RPMI7951 (cell line): ENCODE measurements around the gene CYP4B1. TPM values are rescaled to one million over a fixed set of nuclear protein-coding genes. Genes with fewer than 3 reads are reported as not detected.
"Not testable (repeated sequence)": the region's sequence is repeated elsewhere in the genome, so short reads cannot be mapped to it uniquely, and the experiment has no call there.

Source experiments
- DNase-seq: peaks from one replicate; pipeline ENCODE4 v3.0.0-alpha.2; 2012; ENCODE audit warnings: low read depth
- total RNA-seq: library from RNA; depleted of rRNA; stranded (reverse); fragments of >200 nt; shearing (Covaris generic); gene quantifications from 2 replicates; pipeline ENCODE4 v1.2.3, GENCODE V29; 2014; rRNA removed

Gene CYP4B1
- total RNA-seq, result not detected in 2 replicates

GRCh38 chr1:46798810-46799209 lies at the start of gene CYP4B1:
CYP4B1 (plus strand) TSS chr1:46799046; CDS start chr1:46799082, 36 bp downstream.
- DNase-seq, result no peak

GRCh38 chr1:46749404-46749803 lies 49.4 kb upstream of the CYP4B1 start:
- DNase-seq, result peak; percentile 61

- DNase-seq, result peak; percentile 11
Measured at GRCh38 chr1:46749921-46750404, 48.9 kb upstream of the CYP4B1 start.

GRCh38 chr1:46753985-46754384 lies 44.9 kb upstream of the CYP4B1 start:
- DNase-seq, result no peak

- not testable (repeated sequence) for DNase-seq
Measured at GRCh38 chr1:46754707-46755106, 44.1 kb upstream of the CYP4B1 start.

GRCh38 chr1:46755121-46755520 lies 43.7 kb upstream of the CYP4B1 start:
- no peak for DNase-seq

- no peak for DNase-seq
Measured at GRCh38 chr1:46757247-46757955, 41.4 kb upstream of the CYP4B1 start.

- DNase-seq, result no peak
Measured at GRCh38 chr1:46757956-46758528, 40.8 kb upstream of the CYP4B1 start.

GRCh38 chr1:46760558-46761166 lies 38.2 kb upstream of the CYP4B1 start:
- no peak for DNase-seq

- DNase-seq, result no peak
Measured at GRCh38 chr1:46761740-46762139, 37.1 kb upstream of the CYP4B1 start.

- no peak for DNase-seq
Measured at GRCh38 chr1:46764402-46764801, 34.4 kb upstream of the CYP4B1 start.

GRCh38 chr1:46767649-46768282 lies 31.1 kb upstream of the CYP4B1 start:
- DNase-seq, result no peak

- no peak for DNase-seq
Measured at GRCh38 chr1:46768445-46768844, 30.4 kb upstream of the CYP4B1 start.

- no peak for DNase-seq
Measured at GRCh38 chr1:46769028-46769740, 29.7 kb upstream of the CYP4B1 start.

GRCh38 chr1:46770541-46770940 lies 28.3 kb upstream of the CYP4B1 start:
- DNase-seq, result no peak

- DNase-seq, result no peak
Measured at GRCh38 chr1:46772571-46772970, 26.3 kb upstream of the CYP4B1 start.

- DNase-seq, result no peak
Measured at GRCh38 chr1:46774297-46774696, 24.5 kb upstream of the CYP4B1 start.

GRCh38 chr1:46778456-46778855 lies 20.4 kb upstream of the CYP4B1 start:
- DNase-seq, result not testable (repeated sequence)

- no peak for DNase-seq
Measured at GRCh38 chr1:46784666-46785065, 14.2 kb upstream of the CYP4B1 start.

GRCh38 chr1:46788634-46789033 lies 10.2 kb upstream of the CYP4B1 start:
- DNase-seq, result not testable (repeated sequence)

- no peak for DNase-seq
Measured at GRCh38 chr1:46790446-46791101, 8.3 kb upstream of the CYP4B1 start.
